Ascending aorta (tissue), 2 donors: Measurements from ENCODE around the gene GLRX. TPM values are rescaled to one million over a fixed set of nuclear protein-coding genes. Genes with fewer than 3 reads are reported as not detected.
"Not testable (repeated sequence)": the region's sequence is repeated elsewhere in the genome, so short reads cannot be mapped to it uniquely, and the experiment has no call there.

Experiments
- DNase-seq, 2 donors: peaks; one replicate each; pipeline ENCODE4 v3.0.0-alpha.2; 2019; ENCODE audit warnings: low spot score in 2 of 2
- H3K27ac ChIP-seq, 2 donors: fragments of 200-600 bp; sonication (generic); one replicate each; pipeline ENCODE4 v1.5.1; 2016 to 2017; ENCODE audit warnings: mild to moderate bottlenecking in 1 of 2
- H3K27me3 ChIP-seq: fragments of 200-600 bp; sonication (generic); one replicate; pipeline ENCODE4 v1.5.1; 2017
- H3K36me3 ChIP-seq, 2 donors: fragments of 200-600 bp; sonication (generic); one replicate each; pipeline ENCODE4 v1.5.1; 2016
- H3K4me1 ChIP-seq, 2 donors: fragments of 200-600 bp; sonication (generic); one replicate each; pipeline ENCODE4 v1.5.1; 2016 to 2017; ENCODE audit warnings: mild to moderate bottlenecking in 1 of 2
- H3K4me3 ChIP-seq, 2 donors: fragments of 200-600 bp; sonication (generic); one replicate each; pipeline ENCODE4 v1.5.1; 2016 to 2017; ENCODE audit warnings: mild to moderate bottlenecking in 1 of 2
- H3K9me3 ChIP-seq, 2 donors: fragments of 200-600 bp; sonication (generic); one replicate each; pipeline ENCODE4 v1.5.1; 2016
- intact Hi-C: fragments of 100-400 bp; cut with DNase I; formaldehyde crosslinking; loops from one replicate; pipeline ENCODE4 v1.15.1; 2023
- total RNA-seq: library from RNA; depleted of rRNA; stranded (reverse); fragments of >200 nt; gene quantifications from one replicate; pipeline ENCODE4 v1.1.0, GENCODE V29; 2016
- TF ChIP-seq, protein P1 (sequence below), 3 experiments: fragments of 200-600 bp in 2 of 3; fragments of 450-650 bp in 1 of 3; sonication (generic) in 2 of 3; IDR thresholded peaks; one replicate each; pipeline ENCODE4 v1.5.1; 2016 to 2019; ENCODE audit warnings: antibody characterized with exemption in 3 of 3, mild to moderate bottlenecking in 1 of 3, moderate library complexity in 1 of 3

Gene GLRX
- total RNA-seq, 1 donor from 2014 or later, result 18.5 TPM

DNA sequence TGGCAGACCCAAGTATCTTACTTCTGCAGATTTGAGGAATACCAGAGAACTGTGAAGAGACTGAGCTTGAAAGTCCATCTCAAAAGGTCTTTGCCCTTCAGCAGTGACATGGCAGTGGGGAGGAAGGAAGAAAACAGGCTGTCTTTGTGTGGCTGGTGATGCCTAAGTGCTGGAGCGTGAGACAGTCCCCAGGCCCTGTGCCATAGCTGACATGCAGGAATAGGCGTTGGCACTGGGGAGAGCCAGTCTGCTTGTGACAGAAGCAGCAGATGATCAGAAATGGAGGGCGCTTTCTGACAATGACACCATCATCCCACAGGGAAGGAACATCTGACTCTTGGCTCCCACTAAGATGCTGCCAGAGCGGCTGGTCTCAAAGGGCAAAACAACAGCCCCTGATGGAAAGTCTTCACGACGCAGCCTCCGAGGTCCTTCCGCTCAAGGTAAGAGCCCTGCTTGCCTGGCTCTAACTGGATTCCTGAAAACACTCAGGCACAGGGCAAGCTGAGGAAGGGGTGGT lies 15.5 kb upstream of the GLRX start:
- TF ChIP-seq, protein P1, sequence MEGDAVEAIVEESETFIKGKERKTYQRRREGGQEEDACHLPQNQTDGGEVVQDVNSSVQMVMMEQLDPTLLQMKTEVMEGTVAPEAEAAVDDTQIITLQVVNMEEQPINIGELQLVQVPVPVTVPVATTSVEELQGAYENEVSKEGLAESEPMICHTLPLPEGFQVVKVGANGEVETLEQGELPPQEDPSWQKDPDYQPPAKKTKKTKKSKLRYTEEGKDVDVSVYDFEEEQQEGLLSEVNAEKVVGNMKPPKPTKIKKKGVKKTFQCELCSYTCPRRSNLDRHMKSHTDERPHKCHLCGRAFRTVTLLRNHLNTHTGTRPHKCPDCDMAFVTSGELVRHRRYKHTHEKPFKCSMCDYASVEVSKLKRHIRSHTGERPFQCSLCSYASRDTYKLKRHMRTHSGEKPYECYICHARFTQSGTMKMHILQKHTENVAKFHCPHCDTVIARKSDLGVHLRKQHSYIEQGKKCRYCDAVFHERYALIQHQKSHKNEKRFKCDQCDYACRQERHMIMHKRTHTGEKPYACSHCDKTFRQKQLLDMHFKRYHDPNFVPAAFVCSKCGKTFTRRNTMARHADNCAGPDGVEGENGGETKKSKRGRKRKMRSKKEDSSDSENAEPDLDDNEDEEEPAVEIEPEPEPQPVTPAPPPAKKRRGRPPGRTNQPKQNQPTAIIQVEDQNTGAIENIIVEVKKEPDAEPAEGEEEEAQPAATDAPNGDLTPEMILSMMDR (IDR thresholded peaks at IDR 0.05), result no peak
- Histone ChIP-seq H3K27me3 (no peaks in the 10 kb centered on the region), H3K4me1 (peaks cover 3 to 19% of the 10 kb centered on the region in 2 donors), H3K27ac (no peak overlapping the region), H3K4me3 (no peak overlapping the region), H3K9me3 (no peaks in the 10 kb centered on the region), H3K36me3 (no peaks in the 10 kb centered on the region)
- no peak for DNase-seq
- intact Hi-C loops, result no loop called here

DNA sequence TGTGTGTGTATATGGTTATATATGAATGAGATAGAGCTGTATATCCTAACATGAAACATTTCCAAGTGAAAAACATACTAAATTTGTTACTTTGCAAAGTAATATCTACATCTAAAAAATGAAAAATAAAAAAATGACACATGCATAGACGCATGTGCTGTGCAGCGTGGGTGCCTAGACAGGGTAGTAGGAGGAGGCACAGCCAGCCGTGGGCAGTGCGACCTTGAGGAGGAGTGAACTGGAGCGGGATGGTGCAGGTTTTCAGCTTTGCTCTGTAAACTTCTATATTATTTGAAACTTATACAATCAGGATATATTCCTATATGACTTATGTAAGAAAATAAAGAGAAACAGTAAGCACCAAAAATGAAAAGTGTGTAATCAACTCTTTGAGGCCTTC lies 15.0 kb upstream of the GLRX start:
- no peaks in the 10 kb centered on the region for H3K36me3 ChIP-seq
- H3K4me3 ChIP-seq, result no peak overlapping the region
- TF ChIP-seq, protein P1 (IDR thresholded peaks at IDR 0.05), result no peak
- intact Hi-C loops, result no loop called here
- no peak overlapping the region for H3K27ac ChIP-seq
- DNase-seq, result no peak
- H3K9me3 ChIP-seq, result no peaks in the 10 kb centered on the region
- peaks cover 3 to 19% of the 10 kb centered on the region in 2 donors for H3K4me1 ChIP-seq
- no peaks in the 10 kb centered on the region for H3K27me3 ChIP-seq

DNA sequence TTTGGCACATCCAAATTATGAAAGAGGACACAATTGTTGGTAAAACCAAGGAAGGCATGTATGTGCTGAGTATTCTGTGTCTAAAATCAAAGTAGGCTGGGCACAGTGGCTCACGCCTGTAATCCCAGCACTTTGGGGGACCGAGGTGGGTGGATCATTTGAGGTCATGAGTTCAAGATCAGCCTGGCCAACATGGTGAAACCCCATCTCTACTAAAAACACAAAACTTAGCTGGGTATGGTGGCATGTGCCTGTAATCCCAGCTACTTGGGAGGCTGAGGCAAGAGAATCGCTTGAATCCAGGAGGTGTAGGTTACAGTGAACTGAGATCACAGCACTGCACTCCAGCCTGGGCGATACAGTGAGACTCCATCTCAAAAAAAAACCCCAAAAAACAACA lies 14.4 kb upstream of the GLRX start:
- H3K4me3 ChIP-seq, H3K27me3 ChIP-seq, DNase-seq, intact Hi-C loops, H3K9me3 ChIP-seq, H3K36me3 ChIP-seq: not testable (repeated sequence)
- Histone ChIP-seq H3K27ac (peak overlapping the region; percentile 89 to 90), H3K4me1 (peaks cover 3 to 19% of the 10 kb centered on the region in 2 donors)

DNA sequence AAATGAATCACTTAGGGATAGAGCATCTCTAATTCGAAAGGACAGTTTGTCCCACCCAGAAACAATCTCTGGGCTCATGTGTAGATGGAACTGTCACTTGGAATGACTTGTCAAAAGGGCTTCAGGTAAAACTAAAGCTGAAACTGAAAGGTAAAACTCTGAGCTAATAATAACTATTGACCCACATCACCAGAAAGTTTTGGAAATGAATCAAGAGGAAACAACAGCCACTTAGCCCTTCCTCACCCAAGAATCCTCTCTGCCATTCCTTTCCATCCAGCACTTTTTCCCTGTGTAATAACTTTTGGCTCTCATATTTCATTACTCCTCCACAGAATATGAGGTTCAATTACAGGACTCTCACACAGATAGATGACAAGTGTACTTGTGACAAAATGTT lies 14.0 kb upstream of the GLRX start:
- peaks cover 3 to 19% of the 10 kb centered on the region in 2 donors for H3K4me1 ChIP-seq
- TF ChIP-seq, protein P1 (IDR thresholded peaks at IDR 0.05), result no peak
- H3K4me3 ChIP-seq, result no peak overlapping the region
- intact Hi-C loops, result no loop called here
- H3K27ac ChIP-seq, result peak overlapping the region; percentile 89 to 90
- no peaks in the 10 kb centered on the region for H3K36me3 ChIP-seq
- DNase-seq, result no peak
- H3K9me3 ChIP-seq, result no peaks in the 10 kb centered on the region
- H3K27me3 ChIP-seq, result no peaks in the 10 kb centered on the region

DNA sequence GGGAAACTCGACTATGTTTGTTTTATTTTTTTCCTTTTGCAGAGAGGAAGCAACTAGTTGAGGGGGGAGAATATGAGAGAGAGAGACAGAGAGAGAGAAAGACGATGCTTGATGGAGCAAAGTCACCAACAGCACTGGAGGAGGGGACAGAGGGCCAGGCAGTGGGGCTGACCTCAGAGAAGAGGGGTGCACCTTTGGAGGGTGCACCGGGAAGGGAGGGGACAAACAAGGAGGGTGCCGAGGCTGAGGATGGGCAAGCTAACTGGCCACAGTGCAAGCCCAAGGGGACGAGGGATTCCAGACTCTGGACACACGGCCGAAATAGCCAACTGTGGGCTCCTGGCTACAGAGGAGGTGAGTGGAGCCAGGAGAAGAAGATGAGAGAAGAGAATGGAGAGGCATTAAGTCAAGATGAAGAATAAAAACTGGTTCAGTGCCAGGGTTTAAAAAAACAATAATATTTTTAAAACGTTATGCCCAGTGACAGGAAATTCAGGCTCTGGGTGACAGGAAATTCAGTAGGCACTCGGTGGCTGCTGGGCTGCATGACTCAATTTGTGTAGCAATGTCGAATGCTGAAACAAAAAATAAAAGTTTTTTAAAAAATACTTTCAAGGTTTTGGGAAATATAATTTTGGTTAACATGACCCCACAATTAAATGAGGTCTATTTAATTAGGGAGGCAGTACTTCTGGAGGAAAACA lies 13.3 kb upstream of the GLRX start:
- no peaks in the 10 kb centered on the region for H3K9me3 ChIP-seq
- peak overlapping the region; percentile 89 to 90 for H3K27ac ChIP-seq
- DNase-seq, result peak in 1 of 2 donors; percentile 82
- H3K4me3 ChIP-seq, result peak overlapping the region; percentile 75 to 89
- intact Hi-C loops, result loop anchor here (2.0 kb wide), 2 partner anchors 23 to 27 kb away; no protein-coding TSS in a partner anchor
- TF ChIP-seq, protein P1 (IDR thresholded peaks at IDR 0.05), result no peak
- no peaks in the 10 kb centered on the region for H3K27me3 ChIP-seq
- no peaks in the 10 kb centered on the region for H3K36me3 ChIP-seq
- peaks cover 3 to 19% of the 10 kb centered on the region in 2 donors for H3K4me1 ChIP-seq

DNA sequence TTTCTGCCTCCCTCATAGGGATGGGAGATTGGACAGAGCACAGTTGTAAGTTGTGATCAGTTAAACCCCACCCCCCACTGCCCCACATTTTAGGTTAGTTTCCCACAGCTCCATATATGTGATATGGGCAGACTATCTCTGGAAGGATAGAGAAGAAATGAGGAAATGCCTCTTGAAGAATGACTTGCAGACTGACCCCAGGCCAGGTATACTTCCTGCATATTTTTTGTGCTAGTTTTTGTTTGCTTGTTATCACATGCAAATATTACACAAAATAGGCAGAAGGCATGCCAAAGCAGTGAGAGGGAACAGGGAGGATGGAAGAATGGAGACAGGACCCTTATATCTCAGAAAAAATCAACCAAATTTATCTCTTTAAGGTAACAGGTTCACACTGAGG lies 10.1 kb upstream of the GLRX start:
- no peaks in the 10 kb centered on the region for H3K9me3 ChIP-seq
- no peak for DNase-seq
- H3K27ac ChIP-seq, result no peak overlapping the region
- H3K36me3 ChIP-seq, result no peaks in the 10 kb centered on the region
- H3K4me1 ChIP-seq, result peaks cover 3 to 19% of the 10 kb centered on the region in 2 donors
- no peak overlapping the region for H3K4me3 ChIP-seq
- TF ChIP-seq, protein P1 (IDR thresholded peaks at IDR 0.05), result no peak
- intact Hi-C loops, result no loop called here
- no peaks in the 10 kb centered on the region for H3K27me3 ChIP-seq
